ENCODE data around the gene PRDM16.

DNA sequence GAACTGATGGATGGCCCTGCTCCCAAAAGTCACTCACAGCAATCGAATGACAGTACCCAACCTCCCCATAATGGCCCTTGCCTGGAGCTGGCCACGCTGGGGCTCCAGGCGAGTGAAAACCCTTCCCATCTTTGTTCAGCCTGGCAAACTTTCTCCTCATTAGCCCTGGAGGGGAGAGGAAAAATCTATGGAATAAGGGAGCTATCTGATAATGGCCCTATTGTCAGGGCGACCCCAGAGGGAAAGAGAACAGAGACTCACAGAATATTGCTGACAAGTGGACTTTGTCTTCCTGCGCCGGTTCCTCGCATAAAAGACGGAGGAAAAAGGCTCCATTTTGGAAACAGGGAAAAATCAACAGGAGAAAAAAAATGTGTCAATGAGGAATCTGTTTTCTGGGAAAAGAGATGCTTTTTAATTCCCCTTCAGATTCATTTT is 372.4 kb downstream of the PRDM16 start:
- TF ChIP-seq POLR2A (IDR thresholded peaks at IDR 0.05) (no peak), CTCF (IDR thresholded peaks at IDR 0.05) (no peak)

Measured in testis (tissue), 2 donors.